ENCODE measurements around the gene TRERF1. TPM values are rescaled to one million over a fixed set of nuclear protein-coding genes. Genes with fewer than 3 reads are reported as not detected.
A peak's percentile ranks its signal among the peaks of the same experiment; 100 is the strongest.

The TRERF1 gene
- total and polyA plus RNA-seq, 2 experiments from 2014 or later: 11.2 to 20.6 TPM

DNA sequence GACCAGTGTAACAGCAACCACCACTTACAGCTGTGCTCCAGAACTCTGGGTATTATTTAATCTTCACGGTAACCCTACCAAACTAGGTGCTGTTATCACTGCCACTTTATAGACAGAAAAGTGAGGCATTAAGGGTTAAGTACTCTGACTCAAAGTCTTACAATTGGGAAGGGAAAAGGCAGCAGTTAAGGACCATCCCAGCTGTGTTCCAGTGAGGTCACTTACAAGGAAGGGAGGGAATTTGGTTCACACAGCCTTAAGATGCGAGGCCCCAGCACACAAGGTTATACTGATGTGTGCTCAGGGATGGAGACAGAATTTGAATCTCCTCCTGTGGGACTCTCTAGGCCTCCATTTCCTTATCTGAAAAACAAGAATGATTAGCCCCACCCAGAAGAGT, 46.7 kb downstream of the TRERF1 start:
- DNase-seq (ENCODE audit: low spot score): peak; percentile 51
- Histone ChIP-seq H3K79me2 (replicated peaks; ENCODE audit: insufficient read depth) (peaks cover 82% of the 10 kb centered on the region), H3K9me2 (ENCODE audit: insufficient read depth) (no peaks in the 10 kb centered on the region), H3K4me2 (peak overlapping the region; percentile 53), H3K4me1 (ENCODE audit: insufficient read depth) (peaks cover 69% of the 10 kb centered on the region), H3K4me3 (peak overlapping the region; percentile 6; the same call in 1 of the 2 replicates), H3K36me3 (ENCODE audit: insufficient read depth) (no peaks in the 10 kb centered on the region), H4K20me1 (replicated peaks; ENCODE audit: insufficient read depth) (peaks cover 73% of the 10 kb centered on the region), H2AFZ (no peak overlapping the region), H3K27me3 (ENCODE audit: insufficient read depth) (no peaks in the 10 kb centered on the region), H3F3A (replicated peaks; ENCODE audit: low read depth) (peaks cover 18% of the 10 kb centered on the region), H3K27ac (ENCODE audit: low read depth) (peak overlapping the region; percentile 43)
- Mint-ChIP-seq H3K4me3 (no peak overlapping the region), H3K27me3 (ENCODE audit: insufficient read depth, low read depth, poor library complexity) (peaks cover 6% of the 10 kb centered on the region), H3K36me3 (ENCODE audit: low read depth) (no peaks in the 10 kb centered on the region; the same call in 2 of the 3 replicates), H3K4me1 (peaks cover 70% of the 10 kb centered on the region), H3K9me3 (no peaks in the 10 kb centered on the region), H3K27ac (peak overlapping the region; percentile 71)
- ATAC-seq: peak; percentile 38
- TF ChIP-seq, protein P1, sequence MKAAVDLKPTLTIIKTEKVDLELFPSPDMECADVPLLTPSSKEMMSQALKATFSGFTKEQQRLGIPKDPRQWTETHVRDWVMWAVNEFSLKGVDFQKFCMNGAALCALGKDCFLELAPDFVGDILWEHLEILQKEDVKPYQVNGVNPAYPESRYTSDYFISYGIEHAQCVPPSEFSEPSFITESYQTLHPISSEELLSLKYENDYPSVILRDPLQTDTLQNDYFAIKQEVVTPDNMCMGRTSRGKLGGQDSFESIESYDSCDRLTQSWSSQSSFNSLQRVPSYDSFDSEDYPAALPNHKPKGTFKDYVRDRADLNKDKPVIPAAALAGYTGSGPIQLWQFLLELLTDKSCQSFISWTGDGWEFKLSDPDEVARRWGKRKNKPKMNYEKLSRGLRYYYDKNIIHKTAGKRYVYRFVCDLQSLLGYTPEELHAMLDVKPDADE (IDR thresholded peaks at IDR 0.05): no peak
- TF ChIP-seq ZNF114 (CRISPR knock-in tag; IDR thresholded peaks at IDR 0.05): no peak
- TF ChIP-seq EZH2phosphoT487 (IDR thresholded peaks at IDR 0.05; ENCODE audit: unreplicated experiment): no peak
- TF ChIP-seq, protein P2, sequence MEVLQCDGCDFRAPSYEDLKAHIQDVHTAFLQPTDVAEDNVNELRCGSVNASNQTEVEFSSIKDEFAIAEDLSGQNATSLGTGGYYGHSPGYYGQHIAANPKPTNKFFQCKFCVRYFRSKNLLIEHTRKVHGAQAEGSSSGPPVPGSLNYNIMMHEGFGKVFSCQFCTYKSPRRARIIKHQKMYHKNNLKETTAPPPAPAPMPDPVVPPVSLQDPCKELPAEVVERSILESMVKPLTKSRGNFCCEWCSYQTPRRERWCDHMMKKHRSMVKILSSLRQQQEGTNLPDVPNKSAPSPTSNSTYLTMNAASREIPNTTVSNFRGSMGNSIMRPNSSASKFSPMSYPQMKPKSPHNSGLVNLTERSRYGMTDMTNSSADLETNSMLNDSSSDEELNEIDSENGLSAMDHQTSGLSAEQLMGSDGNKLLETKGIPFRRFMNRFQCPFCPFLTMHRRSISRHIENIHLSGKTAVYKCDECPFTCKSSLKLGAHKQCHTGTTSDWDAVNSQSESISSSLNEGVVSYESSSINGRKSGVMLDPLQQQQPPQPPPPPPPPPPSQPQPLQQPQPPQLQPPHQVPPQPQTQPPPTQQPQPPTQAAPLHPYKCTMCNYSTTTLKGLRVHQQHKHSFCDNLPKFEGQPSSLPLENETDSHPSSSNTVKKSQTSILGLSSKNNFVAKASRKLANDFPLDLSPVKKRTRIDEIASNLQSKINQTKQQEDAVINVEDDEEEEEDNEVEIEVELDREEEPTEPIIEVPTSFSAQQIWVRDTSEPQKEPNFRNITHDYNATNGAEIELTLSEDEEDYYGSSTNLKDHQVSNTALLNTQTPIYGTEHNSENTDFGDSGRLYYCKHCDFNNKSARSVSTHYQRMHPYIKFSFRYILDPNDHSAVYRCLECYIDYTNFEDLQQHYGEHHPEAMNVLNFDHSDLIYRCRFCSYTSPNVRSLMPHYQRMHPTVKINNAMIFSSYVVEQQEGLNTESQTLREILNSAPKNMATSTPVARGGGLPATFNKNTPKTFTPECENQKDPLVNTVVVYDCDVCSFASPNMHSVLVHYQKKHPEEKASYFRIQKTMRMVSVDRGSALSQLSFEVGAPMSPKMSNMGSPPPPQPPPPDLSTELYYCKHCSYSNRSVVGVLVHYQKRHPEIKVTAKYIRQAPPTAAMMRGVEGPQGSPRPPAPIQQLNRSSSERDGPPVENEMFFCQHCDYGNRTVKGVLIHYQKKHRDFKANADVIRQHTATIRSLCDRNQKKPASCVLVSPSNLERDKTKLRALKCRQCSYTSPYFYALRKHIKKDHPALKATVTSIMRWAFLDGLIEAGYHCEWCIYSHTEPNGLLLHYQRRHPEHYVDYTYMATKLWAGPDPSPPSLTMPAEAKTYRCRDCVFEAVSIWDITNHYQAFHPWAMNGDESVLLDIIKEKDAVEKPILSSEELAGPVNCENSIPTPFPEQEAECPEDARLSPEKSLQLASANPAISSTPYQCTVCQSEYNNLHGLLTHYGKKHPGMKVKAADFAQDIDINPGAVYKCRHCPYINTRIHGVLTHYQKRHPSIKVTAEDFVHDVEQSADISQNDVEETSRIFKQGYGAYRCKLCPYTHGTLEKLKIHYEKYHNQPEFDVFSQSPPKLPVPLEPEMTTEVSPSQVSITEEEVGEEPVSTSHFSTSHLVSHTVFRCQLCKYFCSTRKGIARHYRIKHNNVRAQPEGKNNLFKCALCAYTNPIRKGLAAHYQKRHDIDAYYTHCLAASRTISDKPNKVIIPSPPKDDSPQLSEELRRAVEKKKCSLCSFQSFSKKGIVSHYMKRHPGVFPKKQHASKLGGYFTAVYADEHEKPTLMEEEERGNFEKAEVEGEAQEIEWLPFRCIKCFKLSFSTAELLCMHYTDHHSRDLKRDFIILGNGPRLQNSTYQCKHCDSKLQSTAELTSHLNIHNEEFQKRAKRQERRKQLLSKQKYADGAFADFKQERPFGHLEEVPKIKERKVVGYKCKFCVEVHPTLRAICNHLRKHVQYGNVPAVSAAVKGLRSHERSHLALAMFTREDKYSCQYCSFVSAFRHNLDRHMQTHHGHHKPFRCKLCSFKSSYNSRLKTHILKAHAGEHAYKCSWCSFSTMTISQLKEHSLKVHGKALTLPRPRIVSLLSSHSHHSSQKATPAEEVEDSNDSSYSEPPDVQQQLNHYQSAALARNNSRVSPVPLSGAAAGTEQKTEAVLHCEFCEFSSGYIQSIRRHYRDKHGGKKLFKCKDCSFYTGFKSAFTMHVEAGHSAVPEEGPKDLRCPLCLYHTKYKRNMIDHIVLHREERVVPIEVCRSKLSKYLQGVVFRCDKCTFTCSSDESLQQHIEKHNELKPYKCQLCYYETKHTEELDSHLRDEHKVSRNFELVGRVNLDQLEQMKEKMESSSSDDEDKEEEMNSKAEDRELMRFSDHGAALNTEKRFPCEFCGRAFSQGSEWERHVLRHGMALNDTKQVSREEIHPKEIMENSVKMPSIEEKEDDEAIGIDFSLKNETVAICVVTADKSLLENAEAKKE (CRISPR knock-in tag; IDR thresholded peaks at IDR 0.05): no peak
- no peak for TF ChIP-seq CREB1 (CRISPR knock-in tag; IDR thresholded peaks at IDR 0.05; ENCODE audit: low read depth)
- no peak for TF ChIP-seq JUNB (IDR thresholded peaks at IDR 0.05; ENCODE audit: unreplicated experiment)
- no peak for TF ChIP-seq NANOG (IDR thresholded peaks at IDR 0.05; ENCODE audit: borderline replicate concordance)

Measured in GM23338 (cell line).